Left lung (tissue), 10 donors: Measurements from ENCODE around the gene COX4I1. TPM values are rescaled to one million over a fixed set of nuclear protein-coding genes. Genes with fewer than 3 reads are reported as not detected.

ENCODE experiments used
- ATAC-seq: fragments of 200-7000 bp; cut with Tn5 transposase; one replicate; pipeline ENCODE4 v1.9.1; 2020; ENCODE audit warnings: moderate library complexity
- DNase-seq, 4 donors: peaks; one replicate each; pipeline ENCODE4 v3.0.0-alpha.2; 2013 to 2020
- H3K27ac ChIP-seq, 2 donors: fragments of 200-600 bp; sonication (generic) in 1 of 2; one replicate each; pipeline versions ENCODE4 v1.5.0 to v1.8.0; 2020 to 2021
- H3K27me3 ChIP-seq, 2 donors: fragments of 200-600 bp; sonication (generic) in 1 of 2; one replicate each; pipeline versions ENCODE4 v1.5.0 to v1.8.0; 2020 to 2021
- H3K36me3 ChIP-seq, 2 donors: fragments of 200-600 bp; sonication (generic) in 1 of 2; one replicate each; pipeline versions ENCODE4 v1.5.0 to v1.8.0; 2020 to 2021
- H3K4me1 ChIP-seq, 2 donors: fragments of 200-600 bp; one replicate each; pipeline ENCODE4 v1.8.0; 2021
- H3K4me3 ChIP-seq, 2 donors: fragments of 200-600 bp; sonication (generic) in 1 of 2; one replicate each; pipeline versions ENCODE4 v1.5.0 to v1.8.0; 2020 to 2021; ENCODE audit warnings: mild to moderate bottlenecking in 1 of 2
- H3K9me3 ChIP-seq, 2 donors: fragments of 200-600 bp; sonication (generic) in 1 of 2; one replicate each; pipeline versions ENCODE4 v1.5.0 to v1.8.0; 2020 to 2021
- CTCF ChIP-seq, 2 donors: fragments of 200-600 bp; sonication (generic) in 1 of 2; IDR thresholded peaks; one replicate each; pipeline versions ENCODE4 v1.5.0 to v1.8.0; 2021; ENCODE audit warnings: antibody characterized with exemption in 2 of 2
- intact Hi-C, 2 donors: fragments of 100-400 bp; cut with DNase I; formaldehyde crosslinking; loops; one replicate each; pipeline versions ENCODE4 v1.11.2 to v1.14.2; 2022
- polyA plus RNA-seq, 6 donors: library from polyadenylated mRNA; unstranded; fragments of 120-200 nt; gene quantifications; one replicate each; pipeline ENCODE4 v1.2.1, GENCODE V29; 2013; ENCODE audit not compliant: insufficient read length in 6 of 6
- total RNA-seq, 2 donors: library from RNA; stranded (reverse); fragmentation: NEBNext Ultra II Directional; extraction: Animal tissue kit (Norgen Biotek cat#: 25700); gene quantifications; one replicate each; pipeline ENCODE4 v1.2.1, GENCODE V29; 2021
- donor health status: DM: no; HTN: yes; CAD: no.
- donor health status: DM: no; HTN: no; CAD: no.

Gene COX4I1
- total and polyA plus RNA-seq, 8 donors, result 272 to 418 (median 314) TPM

- no peak for DNase-seq
- Histone ChIP-seq H3K36me3 (no peaks in the 10 kb centered on the region), H3K27me3 (peaks cover 0 to 40% of the 10 kb centered on the region in 2 donors), H3K9me3 (no peaks in the 10 kb centered on the region), H3K4me1 (peaks cover 0 to 16% of the 10 kb centered on the region in 2 donors), H3K4me3 (no peak overlapping the region), H3K27ac (no peak overlapping the region)
- ATAC-seq, result no peak
- TF ChIP-seq CTCF (IDR thresholded peaks at IDR 0.05), result no peak
- intact Hi-C loops, result no loop called here
Observed at GRCh38 chr16:85847681-85848601, 48.4 kb downstream of the COX4I1 start.

DNA sequence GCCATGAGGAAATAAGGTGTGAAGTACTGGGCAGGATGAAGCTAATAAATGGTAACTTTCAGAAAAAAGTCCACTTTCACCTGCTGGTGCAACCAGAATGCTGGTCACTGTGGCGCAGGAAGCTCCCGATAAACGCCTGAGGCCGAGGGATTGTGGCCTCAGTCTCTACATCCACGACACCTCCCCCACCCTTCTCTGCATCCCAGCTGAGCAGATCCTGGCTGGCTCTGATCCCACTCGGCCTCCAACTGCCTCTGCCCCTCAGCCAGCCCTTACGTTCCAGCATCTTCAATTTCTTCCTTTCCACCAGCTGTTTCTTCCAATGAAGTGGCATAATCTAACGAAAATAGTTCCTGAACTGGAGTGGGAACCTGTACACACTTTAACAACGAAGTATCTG is 49.5 kb downstream of the COX4I1 start:
- no peak for ATAC-seq
- no peak overlapping the region for H3K4me3 ChIP-seq
- H3K36me3 ChIP-seq, result no peaks in the 10 kb centered on the region
- H3K27me3 ChIP-seq, result peaks cover 0 to 40% of the 10 kb centered on the region in 2 donors
- TF ChIP-seq CTCF (IDR thresholded peaks at IDR 0.05), result no peak
- peaks cover 0 to 21% of the 10 kb centered on the region in 2 donors for H3K4me1 ChIP-seq
- no peak for DNase-seq
- intact Hi-C loops, result no loop called here
- no peak overlapping the region for H3K27ac ChIP-seq
- no peaks in the 10 kb centered on the region for H3K9me3 ChIP-seq

GRCh38 chr16:85849388-85849787 is 49.9 kb downstream of the COX4I1 start:
- no peak for TF ChIP-seq CTCF (IDR thresholded peaks at IDR 0.05)
- peaks cover 0 to 24% of the 10 kb centered on the region in 2 donors for H3K4me1 ChIP-seq
- no peak overlapping the region for H3K4me3 ChIP-seq
- H3K9me3 ChIP-seq, result no peaks in the 10 kb centered on the region
- no peak for ATAC-seq
- DNase-seq, result no peak
- H3K36me3 ChIP-seq, result no peaks in the 10 kb centered on the region
- peaks cover 0 to 40% of the 10 kb centered on the region in 2 donors for H3K27me3 ChIP-seq
- no peak overlapping the region for H3K27ac ChIP-seq
- intact Hi-C loops, result no loop called here

GRCh38 chr16:85850344-85850880 is 50.9 kb downstream of the COX4I1 start:
- intact Hi-C loops, result no loop called here
- no peak for ATAC-seq
- H3K36me3 ChIP-seq, result no peaks in the 10 kb centered on the region
- peaks cover 0 to 32% of the 10 kb centered on the region in 2 donors for H3K27me3 ChIP-seq
- no peak for DNase-seq
- peaks cover 0 to 2% of the 10 kb centered on the region in 2 donors for H3K9me3 ChIP-seq
- H3K27ac ChIP-seq, result no peak overlapping the region
- no peak for TF ChIP-seq CTCF (IDR thresholded peaks at IDR 0.05)
- peaks cover 0 to 21% of the 10 kb centered on the region in 2 donors for H3K4me1 ChIP-seq
- no peak overlapping the region for H3K4me3 ChIP-seq

DNA sequence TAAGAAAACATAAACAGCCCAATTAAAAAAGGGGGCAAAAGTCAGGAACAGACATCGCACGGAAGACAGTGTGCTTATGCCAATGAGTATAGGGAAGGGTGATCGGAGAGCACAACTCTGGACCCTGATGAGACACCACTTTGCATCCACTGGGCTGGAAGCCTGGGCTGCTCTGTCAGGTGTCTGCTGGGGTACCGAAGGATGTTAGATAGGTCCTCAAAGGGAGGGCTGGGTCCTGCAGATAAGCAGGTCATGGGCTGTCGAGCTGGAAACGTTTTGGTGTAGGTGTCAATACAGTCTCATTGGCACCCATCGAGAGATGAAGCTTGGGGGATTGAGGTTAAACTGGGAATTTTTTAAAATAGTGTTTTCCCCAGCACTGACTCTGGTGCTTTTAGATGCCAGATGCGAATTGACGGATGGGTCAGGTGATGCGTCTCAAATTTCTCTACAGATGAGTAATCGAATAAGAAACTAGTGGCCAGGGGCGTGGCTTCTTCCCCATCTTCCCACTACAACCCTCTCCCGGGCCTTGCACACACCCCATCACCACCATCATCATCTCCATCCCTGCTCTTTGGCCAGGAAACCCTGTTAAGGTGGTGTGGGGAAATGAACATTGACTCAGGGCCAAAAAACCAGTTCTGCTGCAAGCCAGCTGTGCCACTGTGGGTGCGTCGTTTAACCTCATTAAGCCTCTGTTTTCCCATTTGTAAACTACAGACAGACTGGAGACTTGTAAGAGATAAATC is 51.7 kb downstream of the COX4I1 start:
- no peak overlapping the region for H3K4me3 ChIP-seq
- H3K27ac ChIP-seq, result no peak overlapping the region
- ATAC-seq (no peak), DNase-seq (no peak)
- intact Hi-C loops, result no loop called here
- TF ChIP-seq CTCF (IDR thresholded peaks at IDR 0.05), result no peak
- peaks cover 0 to 28% of the 10 kb centered on the region in 2 donors for H3K27me3 ChIP-seq
- H3K4me1 ChIP-seq, result peaks cover 0 to 21% of the 10 kb centered on the region in 2 donors
- H3K36me3 ChIP-seq, result no peaks in the 10 kb centered on the region
- peaks cover 0 to 2% of the 10 kb centered on the region in 2 donors for H3K9me3 ChIP-seq
